KG1 (cell line): ENCODE results near the gene SMARCE1.
A peak's percentile ranks its signal among the peaks of the same experiment; 100 is the strongest.

Experiments used
- DNase-seq: peaks from one replicate; lab custom pipeline; 2025; lab: John Stamatoyannopoulos, UW

The SMARCE1 gene

GRCh38 chr17:40647624-40648383 is at the start of gene SMARCE1:
SMARCE1 (minus strand) TSS chr17:40647818; CDS start chr17:40645802, 2,016 bp downstream.
- DNase-seq, result peak; percentile 93

- no peak for DNase-seq
These were observed 49.7 kb upstream of the SMARCE1 start for GRCh38 chr17:40697297-40697696.

GRCh38 chr17:40696651-40697072 is 49.0 kb upstream of the SMARCE1 start:
- DNase-seq, result no peak

DNA sequence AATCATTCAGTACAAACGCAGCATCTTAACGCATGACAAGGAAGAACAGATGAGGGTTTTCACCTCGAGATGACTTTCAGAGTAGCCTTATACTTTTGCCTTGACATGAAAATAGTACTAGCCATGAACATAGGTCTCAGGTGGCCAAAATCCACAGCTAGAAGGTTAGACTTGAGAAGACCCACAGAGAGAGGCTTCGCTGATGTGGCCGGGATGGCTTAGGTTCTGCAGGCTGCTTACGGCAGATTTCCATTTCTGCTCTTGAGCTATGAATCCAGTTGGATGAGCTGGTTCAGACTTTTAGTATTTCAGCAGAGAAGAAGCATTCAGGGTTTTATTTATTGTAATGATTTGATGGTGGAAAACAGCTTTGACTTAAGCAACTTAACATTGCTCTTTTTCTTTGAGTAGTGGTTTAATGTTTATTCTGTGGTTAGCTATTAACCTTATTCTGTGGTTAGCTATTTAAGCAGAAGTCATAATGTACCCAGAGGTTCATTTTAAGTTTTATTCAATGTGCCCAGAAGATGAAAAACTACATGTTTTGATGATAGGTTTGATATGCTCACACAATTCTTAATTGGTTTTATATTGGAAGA is 48.4 kb upstream of the SMARCE1 start:
- DNase-seq, result no peak

DNA sequence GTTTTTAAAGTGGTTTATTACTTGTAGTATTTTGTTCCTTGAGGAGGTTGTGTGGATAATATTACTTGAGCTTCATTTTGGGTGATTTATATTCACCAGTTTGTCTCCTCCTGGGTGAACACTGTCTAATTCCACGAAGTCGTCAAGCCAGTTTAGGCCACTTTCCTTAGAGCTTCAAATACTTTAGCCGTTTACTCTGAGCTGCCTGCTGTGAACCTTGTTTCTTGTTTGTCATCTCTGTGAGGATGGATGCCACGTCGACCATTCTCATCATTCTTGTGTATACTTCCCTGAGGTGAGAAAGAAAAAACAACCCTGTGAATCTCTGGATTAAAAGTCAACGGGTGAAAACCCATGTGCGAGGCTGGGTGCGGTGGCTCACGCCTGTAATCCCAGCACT is 47.0 kb upstream of the SMARCE1 start:
- no peak for DNase-seq

GRCh38 chr17:40687106-40687505 is 39.5 kb upstream of the SMARCE1 start:
- no peak for DNase-seq

DNA sequence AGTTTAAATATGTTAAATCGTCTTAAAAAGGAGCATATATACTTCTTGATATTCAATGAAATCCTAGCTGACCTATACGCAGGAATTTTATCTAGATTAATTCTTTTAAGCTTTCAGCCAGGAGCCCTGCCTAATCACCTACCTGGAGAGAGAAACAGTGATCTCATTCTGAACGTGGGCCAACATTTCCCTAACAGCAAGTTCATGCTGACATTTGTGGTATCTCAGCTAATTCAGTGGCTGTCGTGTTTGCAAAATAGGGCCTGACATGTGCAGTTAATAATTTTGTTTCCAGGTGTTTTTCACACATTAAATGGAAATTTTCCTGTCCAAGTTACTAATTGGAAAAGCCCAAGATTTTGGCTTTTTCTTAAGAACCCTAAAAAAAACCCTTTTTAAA is 38.6 kb upstream of the SMARCE1 start:
- no peak for DNase-seq

DNA sequence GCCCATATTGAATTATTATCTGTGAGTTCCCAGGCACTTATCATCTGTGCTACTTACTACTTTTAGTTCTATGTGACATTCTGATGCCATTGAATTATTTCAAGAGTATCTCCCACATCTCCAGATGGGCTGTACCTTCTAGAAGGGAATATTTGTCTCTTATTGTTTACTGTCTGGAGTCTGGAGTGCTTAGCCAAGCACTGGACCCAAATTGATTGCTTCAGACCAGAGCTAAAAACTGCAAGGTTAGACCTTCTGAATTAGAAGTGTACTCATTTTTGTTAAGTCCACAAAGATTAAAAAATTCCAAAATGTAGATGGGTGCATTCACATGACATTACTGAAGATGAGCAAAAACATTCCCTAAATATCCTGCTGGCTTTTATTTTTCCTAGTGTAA is 33.4 kb upstream of the SMARCE1 start:
- DNase-seq, result no peak

DNA sequence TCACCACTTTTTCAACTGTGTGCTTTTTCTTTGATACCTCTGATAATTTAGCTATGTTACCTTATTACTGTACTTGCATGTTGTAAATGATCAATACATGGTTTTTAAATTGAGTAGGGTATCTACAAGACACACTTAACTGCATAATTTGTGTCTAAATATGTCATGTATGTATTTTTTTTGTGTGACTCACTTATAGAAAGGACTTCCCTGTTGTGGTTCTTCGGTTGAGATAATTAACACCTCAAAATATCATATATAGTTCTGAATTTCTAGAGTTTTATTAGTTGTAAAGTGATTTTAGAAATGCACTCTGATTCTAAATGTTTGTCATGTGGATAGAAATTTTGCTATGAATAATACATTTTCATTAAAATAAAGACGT is 31.9 kb upstream of the SMARCE1 start:
- DNase-seq, result no peak

GRCh38 chr17:40678902-40679522 is 31.4 kb upstream of the SMARCE1 start:
- DNase-seq, result no peak

DNA sequence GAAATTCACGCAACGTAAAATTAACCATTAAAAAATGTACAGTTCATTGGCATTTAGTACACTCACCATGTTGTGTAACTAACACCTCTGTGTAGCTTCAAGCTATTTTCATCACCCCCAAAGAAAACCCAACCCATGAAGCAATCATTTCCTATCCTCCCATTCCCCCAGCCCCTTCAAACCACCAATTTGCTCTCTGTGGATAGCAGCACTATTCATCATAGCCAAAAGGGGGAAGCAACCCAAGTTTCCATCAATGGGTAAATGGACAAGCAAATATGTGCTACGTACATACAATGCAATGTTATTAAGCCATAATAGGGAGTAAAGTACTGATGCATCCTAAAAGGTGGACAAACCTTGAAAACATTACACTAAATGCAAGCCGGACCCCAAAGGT is 28.3 kb upstream of the SMARCE1 start:
- no peak for DNase-seq

DNA sequence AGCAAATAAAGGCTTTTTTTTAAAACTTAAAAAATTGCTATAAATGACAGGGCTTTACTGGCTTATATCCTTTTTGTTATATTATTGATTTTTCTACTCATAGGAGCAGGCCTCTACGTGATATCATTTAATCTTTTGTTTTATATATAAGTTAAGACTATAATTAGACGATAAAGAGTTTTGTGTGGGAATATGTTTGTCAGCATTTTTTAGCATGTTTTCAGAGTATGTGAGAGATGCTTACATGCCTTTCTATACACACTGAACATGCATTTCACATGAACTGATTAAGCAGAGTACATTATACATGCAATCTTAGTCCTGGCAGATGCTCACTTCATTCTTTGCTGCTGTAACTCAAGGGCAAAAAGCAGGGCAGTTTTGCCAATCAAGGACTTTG is 25.0 kb upstream of the SMARCE1 start:
- no peak for DNase-seq

GRCh38 chr17:40671282-40671681 is 23.7 kb upstream of the SMARCE1 start:
- DNase-seq, result no peak

DNA sequence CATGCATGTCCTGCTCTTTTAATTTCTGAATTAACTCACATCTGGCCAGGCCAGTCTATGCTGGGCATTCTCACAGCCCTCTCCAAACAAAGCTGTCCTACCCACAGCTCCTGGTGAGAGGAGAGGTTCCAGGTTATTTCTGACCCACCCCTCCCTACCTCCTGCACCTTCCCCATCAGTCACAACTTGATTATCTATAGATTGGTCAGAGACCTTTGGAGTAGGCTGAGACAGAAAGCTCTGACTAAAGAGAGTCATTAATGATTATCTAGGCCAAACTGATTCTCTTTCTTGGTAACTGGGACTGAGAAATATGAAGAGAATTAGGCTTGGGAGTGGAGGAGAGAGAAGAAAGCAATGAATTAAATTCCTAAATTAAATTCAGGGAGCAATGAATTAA is 18.7 kb upstream of the SMARCE1 start:
- no peak for DNase-seq

- DNase-seq, result peak; percentile 15
These were observed 17.1 kb upstream of the SMARCE1 start, which contains the start of gene KRT222 for GRCh38 chr17:40664582-40665333. KRT222 (minus strand) TSS chr17:40665177; CDS start chr17:40665099, 78 bp downstream.

GRCh38 chr17:40663252-40663651 is 15.6 kb upstream of the SMARCE1 start:
- DNase-seq, result no peak

- no peak for DNase-seq
These were observed 12.3 kb upstream of the SMARCE1 start for GRCh38 chr17:40659911-40660310.

- no peak for DNase-seq
These were observed 10.8 kb upstream of the SMARCE1 start for GRCh38 chr17:40658396-40658795.

DNA sequence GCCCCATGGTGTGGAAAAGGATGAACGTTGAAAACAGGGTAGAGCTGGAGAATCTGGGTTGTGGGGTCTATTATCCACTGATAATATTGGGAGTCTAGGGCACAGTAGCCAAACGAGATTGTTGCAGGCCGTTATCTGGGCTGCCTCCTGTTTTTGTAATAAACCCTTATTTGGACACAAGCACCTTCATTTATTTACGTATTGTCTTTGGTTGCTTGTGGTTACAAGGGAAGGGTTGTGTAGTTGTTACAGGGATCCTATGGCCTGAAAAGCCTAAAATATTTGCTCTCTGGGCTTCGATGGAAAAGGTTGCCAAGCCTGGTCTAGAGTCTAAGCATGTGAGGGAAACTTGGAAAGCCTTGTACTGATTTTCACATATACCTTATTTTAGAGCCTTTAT is 4.3 kb upstream of the SMARCE1 start:
- DNase-seq, result no peak

DNA sequence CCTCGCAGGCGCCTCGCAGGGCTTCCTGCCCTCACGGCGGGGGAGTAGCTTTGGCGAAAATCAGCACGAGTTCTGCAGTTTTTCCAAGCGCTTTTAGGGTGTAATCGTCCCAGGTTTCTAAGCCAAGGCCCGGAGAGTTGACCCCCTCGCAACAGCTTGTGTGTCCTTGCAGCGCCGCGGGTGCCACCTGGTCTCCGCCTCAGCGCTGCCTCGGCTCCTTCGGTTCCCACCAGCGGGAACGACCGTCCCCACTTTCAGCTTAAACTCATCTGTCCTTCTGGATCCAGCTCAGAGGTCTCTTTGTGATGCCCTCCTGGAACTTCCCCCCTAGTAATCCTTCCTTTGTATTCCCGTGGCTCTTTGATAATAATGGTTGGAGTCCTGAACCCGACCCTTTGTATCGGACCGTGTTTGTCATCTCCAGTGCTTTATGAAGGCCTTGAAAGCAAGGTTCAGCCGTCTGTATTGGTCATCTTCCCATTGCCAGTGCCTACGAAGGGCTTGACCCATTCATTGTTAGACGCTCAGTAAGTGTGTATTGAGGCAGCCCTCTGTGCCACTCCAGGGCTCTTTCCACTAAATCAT is 858 bp upstream of the SMARCE1 start:
- no peak for DNase-seq

GRCh38 chr17:40646791-40647623 is 611 bp downstream of the SMARCE1 start:
- DNase-seq, result peak; percentile 69
